GM18951 (cell line): Measurements from ENCODE around the gene TRMT112.
"Not testable (repeated sequence)": the region's sequence is repeated elsewhere in the genome, so short reads cannot be mapped to it uniquely, and the experiment has no call there.

Experiments
- POLR2A ChIP-seq: IDR thresholded peaks from 4 replicates; pipeline ENCODE4 v1.6.1; 2011; ENCODE audit warnings: mild to moderate bottlenecking; ENCODE audit not compliant: insufficient read length, insufficient read depth; ENCODE audit errors: extremely low read depth
- in situ Hi-C: fragments of 300-500 bp; cut with MboI; formaldehyde crosslinking; loops from one replicate; pipeline ENCODE4 v1.12.0; 2022; ENCODE audit warnings: low sequenced_read_pairs, mixed read lengths, inconsistent platforms; ENCODE audit not compliant: unreplicated experiment

TRMT112 gene

GRCh38 chr11:64318766-64319761 lies 1.7 kb upstream of the TRMT112 start:
- no peak for TF ChIP-seq POLR2A
- in situ Hi-C loops, result no loop called here

- TF ChIP-seq POLR2A, result peak; percentile 82
- in situ Hi-C loops, result no loop called here
Observed at GRCh38 chr11:64317961-64318765, 804 bp upstream of the TRMT112 start, which contains the start of gene PRDX5. TSS of gene PRDX5 (plus strand) at chr11:64318121. CDS start at chr11:64318216, 95 bp downstream.

DNA sequence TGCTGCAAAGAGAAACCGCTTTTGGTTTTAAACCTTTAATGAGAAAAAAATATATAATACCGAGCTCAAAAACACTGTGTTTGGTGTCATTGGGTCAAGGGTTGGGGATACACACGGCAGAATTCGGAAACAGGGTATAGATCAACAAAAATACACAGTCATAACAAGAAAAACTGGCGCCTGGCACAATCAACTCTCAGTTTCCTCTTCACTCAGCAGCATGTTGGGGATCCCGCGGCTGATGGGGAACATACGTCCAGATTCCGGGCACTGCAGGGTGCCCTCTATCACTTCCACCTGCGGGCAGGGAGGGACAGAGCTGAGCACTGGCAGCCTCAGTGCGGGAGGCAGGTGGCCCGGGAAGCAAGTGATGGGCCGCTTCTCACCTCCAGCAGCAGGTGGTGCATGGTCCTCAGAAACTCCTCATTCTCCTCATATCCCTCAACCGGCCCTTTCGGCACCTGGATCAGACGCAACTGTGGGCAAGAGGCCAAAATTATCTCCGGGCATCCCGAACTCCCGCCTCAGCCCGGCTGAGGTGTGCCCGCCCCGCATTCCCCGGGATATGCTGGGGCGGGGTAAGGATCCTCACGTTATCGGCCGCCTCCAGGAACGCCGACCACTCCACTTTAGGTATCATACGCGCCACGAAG lies 561 bp downstream of the TRMT112 start:
- TF ChIP-seq POLR2A, result no peak
- in situ Hi-C loops, result no loop called here

GRCh38 chr11:64315667-64316526 lies 1.5 kb downstream of the TRMT112 start:
- in situ Hi-C loops, result not testable (repeated sequence)

DNA sequence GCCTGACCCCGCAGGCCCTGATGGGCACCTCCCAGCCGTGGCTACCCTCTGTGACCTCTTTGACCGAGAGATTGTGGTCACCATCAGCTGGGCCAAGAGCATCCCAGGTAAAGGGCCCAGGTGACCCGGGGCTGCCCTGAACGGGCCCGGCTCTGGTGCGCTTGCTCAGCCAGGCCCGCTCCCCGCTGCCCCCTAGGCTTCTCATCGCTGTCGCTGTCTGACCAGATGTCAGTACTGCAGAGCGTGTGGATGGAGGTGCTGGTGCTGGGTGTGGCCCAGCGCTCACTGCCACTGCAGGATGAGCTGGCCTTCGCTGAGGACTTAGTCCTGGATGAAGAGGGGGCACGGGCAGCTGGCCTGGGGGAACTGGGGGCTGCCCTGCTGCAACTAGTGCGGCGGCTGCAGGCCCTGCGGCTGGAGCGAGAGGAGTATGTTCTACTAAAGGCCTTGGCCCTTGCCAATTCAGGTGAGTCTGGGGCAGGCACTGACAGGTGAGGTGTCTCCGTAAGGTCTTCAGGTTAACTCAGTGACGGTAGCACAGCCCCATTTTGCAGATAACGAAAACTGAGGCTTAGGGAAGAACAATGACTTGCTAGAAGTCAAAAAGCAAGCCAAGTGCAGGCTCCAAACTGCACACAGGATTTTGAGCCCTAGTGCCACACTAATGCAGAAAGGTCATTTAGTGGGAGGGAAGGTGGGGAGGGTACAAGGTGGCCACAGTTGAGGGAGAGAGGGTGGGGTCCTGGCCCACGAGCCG lies 2.4 kb downstream of the TRMT112 start:
- in situ Hi-C loops, result no loop called here
- no peak for TF ChIP-seq POLR2A

GRCh38 chr11:64314146-64314804 lies 3.1 kb downstream of the TRMT112 start:
- in situ Hi-C loops, result no loop called here
- no peak for TF ChIP-seq POLR2A

- in situ Hi-C loops, result no loop called here
Observed at GRCh38 chr11:64313491-64314145, 3.7 kb downstream of the TRMT112 start.

GRCh38 chr11:64312947-64313346 lies 4.4 kb downstream of the TRMT112 start:
- no peak for TF ChIP-seq POLR2A
- in situ Hi-C loops, result no loop called here

More at GRCh38 chr11:64313491-64314145, 3.7 kb downstream of the TRMT112 start:
- no peak for TF ChIP-seq POLR2A

- in situ Hi-C loops, result not testable (repeated sequence)
Observed at GRCh38 chr11:64307795-64308194, 9.6 kb downstream of the TRMT112 start.

DNA sequence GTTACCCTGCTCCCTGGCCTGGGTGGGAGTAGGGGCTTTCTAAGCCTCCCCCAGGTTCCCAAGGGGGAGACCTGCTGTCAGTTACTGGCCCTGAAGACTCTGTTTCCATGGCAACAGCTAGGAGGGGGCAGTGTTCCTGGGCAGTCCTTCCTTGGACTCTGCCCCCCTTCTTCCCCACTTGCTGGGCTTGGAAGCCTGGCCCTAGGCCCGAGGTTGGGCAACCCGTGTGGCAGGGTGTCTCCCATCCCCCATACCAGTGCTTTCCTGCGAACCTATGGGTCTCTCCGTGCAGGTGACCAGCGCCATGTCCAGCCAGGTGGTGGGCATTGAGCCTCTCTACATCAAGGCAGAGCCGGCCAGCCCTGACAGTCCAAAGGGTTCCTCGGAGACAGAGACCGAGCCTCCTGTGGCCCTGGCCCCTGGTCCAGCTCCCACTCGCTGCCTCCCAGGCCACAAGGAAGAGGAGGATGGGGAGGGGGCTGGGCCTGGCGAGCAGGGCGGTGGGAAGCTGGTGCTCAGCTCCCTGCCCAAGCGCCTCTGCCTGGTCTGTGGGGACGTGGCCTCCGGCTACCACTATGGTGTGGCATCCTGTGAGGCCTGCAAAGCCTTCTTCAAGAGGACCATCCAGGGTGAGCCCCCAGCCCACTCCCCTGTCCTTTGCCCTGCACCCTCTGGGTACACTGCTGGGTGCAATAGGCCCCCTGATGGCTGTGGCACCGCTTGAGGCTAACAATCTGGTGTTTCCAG lies 10.3 kb downstream of the TRMT112 start:
- in situ Hi-C loops, result no loop called here
- TF ChIP-seq POLR2A, result peak; percentile 19
